Right lobe of liver (tissue), 4 donors: ENCODE measurements around the gene DRG1.

Source experiments
- CTCF ChIP-seq, 4 donors: fragments of 200-600 bp in 3 of 4; fragments of 450-650 bp in 1 of 4; IDR thresholded peaks; one replicate each; pipeline versions ENCODE4 v1.5.1 to v1.8.0; 2016 to 2022; ENCODE audit warnings: antibody characterized with exemption in 4 of 4, mild to moderate bottlenecking in 2 of 4
- POLR2A ChIP-seq: fragments of 450-650 bp; IDR thresholded peaks from one replicate; pipeline ENCODE4 v1.6.1; 2017; ENCODE audit warnings: antibody characterized with exemption, mild to moderate bottlenecking
- donor health status: DM: no; HTN: no; CAD: no.
- donor health status: DM: no; HTN: no; CAD: no.
- donor health status: DM: no; HTN: yes; CAD: no.

DNA sequence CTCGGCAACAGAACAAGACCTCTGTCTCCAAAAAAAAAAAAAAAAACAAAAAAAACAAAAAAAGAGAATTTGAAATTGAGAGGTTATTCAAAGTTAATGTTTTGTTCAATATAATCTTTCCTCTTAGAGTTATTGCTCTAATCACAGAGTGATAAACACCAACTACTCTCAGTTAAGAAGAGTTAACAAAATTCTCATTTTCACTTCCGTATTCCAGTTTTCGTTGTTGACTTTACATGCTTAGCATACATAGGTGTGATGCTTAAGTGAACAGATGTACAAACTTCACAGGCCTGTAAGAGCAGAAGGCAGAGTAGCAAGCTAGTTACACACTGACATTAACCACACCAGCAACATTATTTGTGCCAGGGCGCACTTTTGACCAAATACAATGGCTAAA is 77.9 kb downstream of the DRG1 start:
- TF ChIP-seq CTCF (IDR thresholded peaks at IDR 0.05) = no peak
- no peak for TF ChIP-seq POLR2A
